ENCODE data around the gene STK39.
"Not testable (repeated sequence)": the region's sequence is repeated elsewhere in the genome, so short reads cannot be mapped to it uniquely, and the experiment has no call there.

The STK39 gene

DNA sequence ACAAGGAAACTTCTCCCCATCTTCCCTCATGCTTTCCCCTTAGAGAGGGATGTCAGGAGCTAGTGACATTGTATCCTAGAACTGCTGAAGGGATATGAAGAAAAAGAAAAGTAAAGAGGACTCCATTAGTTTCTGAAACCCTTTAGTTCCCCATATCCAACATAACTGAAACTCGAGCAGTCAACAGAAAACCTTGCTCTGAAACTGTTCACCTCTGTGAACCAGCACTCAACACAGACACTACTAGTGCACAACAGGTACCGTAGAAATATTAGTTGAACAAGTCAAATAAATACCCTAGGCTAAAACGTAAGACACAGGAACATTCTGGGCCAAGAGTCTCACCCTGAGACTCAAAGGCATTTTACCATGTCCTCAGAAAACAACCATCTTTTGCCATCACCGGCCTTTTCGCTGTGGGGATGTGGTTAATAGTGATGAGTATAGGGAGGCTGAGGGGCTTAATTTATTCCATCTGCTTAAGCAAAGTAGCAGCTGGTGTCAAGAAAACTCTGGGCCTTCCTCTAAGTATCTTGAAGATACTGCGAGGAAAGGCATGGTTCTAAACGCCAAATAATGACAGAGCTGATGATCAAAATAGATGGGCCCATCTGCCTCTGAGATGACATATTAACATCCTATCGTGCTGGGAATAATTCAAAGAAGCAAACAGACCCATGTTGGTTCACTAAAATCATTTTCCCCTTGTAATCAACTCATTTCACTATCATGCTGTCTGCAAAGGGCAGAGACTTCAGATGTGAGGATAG, 156.8 kb downstream of the STK39 start:
- DNase-seq (ENCODE audit: low read depth, low spot score), result no peak
- no peak overlapping the region for H3K9ac ChIP-seq (ENCODE audit: insufficient read length, low read depth)
- H3K4me1 ChIP-seq (ENCODE audit: insufficient read depth, insufficient read length), result no peaks in the 10 kb centered on the region
- H3K36me3 ChIP-seq (ENCODE audit: insufficient read depth, insufficient read length, low read length), result no peaks in the 10 kb centered on the region
- H3K9me3 ChIP-seq (ENCODE audit: insufficient read depth, low read length), result no peaks in the 10 kb centered on the region
- H3K4me3 ChIP-seq (ENCODE audit: insufficient read length, low read depth), result no peak overlapping the region
- no peak for TF ChIP-seq ZNF274 (IDR thresholded peaks at IDR 0.05; ENCODE audit: low read depth, low read length)
- TF ChIP-seq SUZ12 (IDR thresholded peaks at IDR 0.05; ENCODE audit: extremely low read depth, insufficient read depth, insufficient read length), result no peak
- no peak for TF ChIP-seq YY1 (IDR thresholded peaks at IDR 0.05; ENCODE audit: insufficient read depth, insufficient read length)
- no peaks in the 10 kb centered on the region for H3K27me3 ChIP-seq (ENCODE audit: insufficient read depth, insufficient read length)

DNA sequence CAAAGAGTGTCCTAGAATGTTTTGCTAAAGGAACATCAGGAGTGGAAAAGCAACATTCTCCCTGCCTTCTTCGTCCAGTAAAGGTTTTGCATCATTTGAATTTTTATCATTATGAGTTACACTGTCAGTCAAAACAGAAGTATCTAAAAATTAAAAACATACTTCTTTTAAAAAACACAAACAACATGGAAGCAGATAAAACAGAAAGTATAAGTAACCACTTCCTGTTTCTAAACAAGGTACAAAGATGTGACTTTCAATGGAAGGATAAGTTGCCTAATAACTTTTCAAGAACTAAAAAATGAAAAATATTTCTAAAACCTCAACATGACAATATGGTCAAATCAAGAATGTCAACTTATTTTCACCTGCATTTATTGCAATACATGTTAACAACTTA, 158.2 kb downstream of the STK39 start:
- Histone ChIP-seq H3K27me3 (ENCODE audit: insufficient read depth, insufficient read length) (no peaks in the 10 kb centered on the region), H3K9ac (ENCODE audit: insufficient read length, low read depth) (no peak overlapping the region), H3K4me1 (ENCODE audit: insufficient read depth, insufficient read length) (no peaks in the 10 kb centered on the region), H3K4me3 (ENCODE audit: insufficient read length, low read depth) (no peak overlapping the region), H3K36me3 (ENCODE audit: insufficient read depth, insufficient read length, low read length) (no peaks in the 10 kb centered on the region), H3K9me3 (ENCODE audit: insufficient read depth, low read length) (no peaks in the 10 kb centered on the region)
- TF ChIP-seq ZNF274 (IDR thresholded peaks at IDR 0.05; ENCODE audit: low read depth, low read length) (no peak), YY1 (IDR thresholded peaks at IDR 0.05; ENCODE audit: insufficient read depth, insufficient read length) (no peak), SUZ12 (IDR thresholded peaks at IDR 0.05; ENCODE audit: extremely low read depth, insufficient read depth, insufficient read length) (no peak)
- no peak for DNase-seq (ENCODE audit: low read depth, low spot score)

DNA sequence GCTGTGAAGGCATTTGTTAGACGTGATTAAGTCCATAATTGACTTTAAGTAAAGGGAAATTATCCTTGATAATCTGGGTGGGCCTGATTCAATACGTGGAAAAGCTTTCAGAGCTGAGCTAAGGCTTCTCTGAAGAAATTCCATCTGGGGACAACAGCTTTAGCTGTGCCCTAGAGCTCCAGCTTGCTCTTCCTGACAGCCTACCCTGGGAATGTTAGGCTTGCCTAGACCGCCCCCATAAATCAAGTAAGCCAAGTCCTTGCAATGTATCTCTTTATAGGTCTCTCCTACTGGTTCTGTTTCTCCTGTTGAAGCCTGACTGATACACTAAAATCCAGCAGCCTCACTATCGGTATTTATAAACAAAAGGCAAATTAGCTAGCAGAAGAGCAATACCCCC, 160.0 kb downstream of the STK39 start:
- Histone ChIP-seq H3K36me3 (ENCODE audit: insufficient read depth, insufficient read length, low read length) (no peaks in the 10 kb centered on the region), H3K4me1 (ENCODE audit: insufficient read depth, insufficient read length) (no peaks in the 10 kb centered on the region), H3K4me3 (ENCODE audit: insufficient read length, low read depth) (no peak overlapping the region), H3K9me3 (ENCODE audit: insufficient read depth, low read length) (no peaks in the 10 kb centered on the region), H3K9ac (ENCODE audit: insufficient read length, low read depth) (no peak overlapping the region), H3K27me3 (ENCODE audit: insufficient read depth, insufficient read length) (no peaks in the 10 kb centered on the region)
- TF ChIP-seq ZNF274 (IDR thresholded peaks at IDR 0.05; ENCODE audit: low read depth, low read length) (no peak), SUZ12 (IDR thresholded peaks at IDR 0.05; ENCODE audit: extremely low read depth, insufficient read depth, insufficient read length) (no peak), YY1 (IDR thresholded peaks at IDR 0.05; ENCODE audit: insufficient read depth, insufficient read length) (no peak)
- no peak for DNase-seq (ENCODE audit: low read depth, low spot score)

DNA sequence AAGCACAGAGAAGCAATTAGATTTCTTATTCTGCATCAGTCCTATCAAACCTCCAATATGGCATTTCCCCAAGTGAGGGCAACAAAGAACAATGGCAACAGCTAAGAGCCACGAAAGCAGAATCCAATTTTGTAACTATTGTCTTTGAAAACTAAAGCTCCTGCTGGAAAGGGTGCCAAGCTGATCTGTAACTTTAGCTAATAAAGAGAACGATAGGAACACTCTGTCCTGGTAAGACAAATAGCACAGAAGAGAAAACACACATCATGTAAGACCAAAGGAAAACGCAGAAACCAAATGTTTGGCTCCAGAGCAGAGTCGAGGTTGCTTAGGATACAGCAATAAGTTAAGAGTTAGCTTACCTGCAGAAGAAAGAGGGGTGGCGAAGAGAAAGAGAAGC, 160.5 kb downstream of the STK39 start:
- H3K4me1 ChIP-seq (ENCODE audit: insufficient read depth, insufficient read length), result no peaks in the 10 kb centered on the region
- no peaks in the 10 kb centered on the region for H3K36me3 ChIP-seq (ENCODE audit: insufficient read depth, insufficient read length, low read length)
- no peak for TF ChIP-seq SUZ12 (IDR thresholded peaks at IDR 0.05; ENCODE audit: extremely low read depth, insufficient read depth, insufficient read length)
- no peak for TF ChIP-seq YY1 (IDR thresholded peaks at IDR 0.05; ENCODE audit: insufficient read depth, insufficient read length)
- TF ChIP-seq ZNF274 (IDR thresholded peaks at IDR 0.05; ENCODE audit: low read depth, low read length), result no peak
- no peaks in the 10 kb centered on the region for H3K27me3 ChIP-seq (ENCODE audit: insufficient read depth, insufficient read length)
- H3K4me3 ChIP-seq (ENCODE audit: insufficient read length, low read depth), result no peak overlapping the region
- H3K9me3 ChIP-seq (ENCODE audit: insufficient read depth, low read length), result no peaks in the 10 kb centered on the region
- no peak overlapping the region for H3K9ac ChIP-seq (ENCODE audit: insufficient read length, low read depth)
- no peak for DNase-seq (ENCODE audit: low read depth, low spot score)

DNA sequence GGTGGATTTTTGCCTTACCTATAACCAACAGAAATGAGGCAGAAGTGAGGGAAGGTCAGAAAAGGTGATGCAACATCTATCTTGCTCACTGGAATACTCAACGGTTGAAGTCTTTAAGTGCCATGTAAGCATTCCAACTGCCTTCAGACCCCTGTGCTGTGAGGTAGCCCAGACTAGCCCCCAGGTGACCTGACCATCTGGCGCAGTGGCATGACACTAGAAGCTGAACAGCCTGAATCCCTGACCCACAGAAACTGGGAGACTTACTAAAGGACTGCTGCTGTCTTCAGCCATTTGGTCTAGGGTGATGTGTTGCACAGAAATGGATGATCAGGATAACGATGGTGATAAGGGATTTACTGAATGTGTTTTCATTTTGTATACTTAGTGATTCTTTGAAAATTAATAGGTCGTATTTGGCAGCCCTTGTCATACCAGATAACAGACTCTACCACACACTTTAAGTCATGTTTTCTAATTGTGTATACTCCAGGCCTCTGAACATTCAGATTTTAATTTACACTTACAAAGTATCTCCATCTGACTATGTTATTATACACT, 161.5 kb downstream of the STK39 start:
- TF ChIP-seq ZNF274 (IDR thresholded peaks at IDR 0.05; ENCODE audit: low read depth, low read length), result no peak
- TF ChIP-seq SUZ12 (IDR thresholded peaks at IDR 0.05; ENCODE audit: extremely low read depth, insufficient read depth, insufficient read length), result no peak
- TF ChIP-seq YY1 (IDR thresholded peaks at IDR 0.05; ENCODE audit: insufficient read depth, insufficient read length), result no peak
- H3K27me3 ChIP-seq (ENCODE audit: insufficient read depth, insufficient read length), result no peaks in the 10 kb centered on the region
- no peak overlapping the region for H3K9ac ChIP-seq (ENCODE audit: insufficient read length, low read depth)
- DNase-seq (ENCODE audit: low read depth, low spot score), result no peak
- H3K4me1 ChIP-seq (ENCODE audit: insufficient read depth, insufficient read length), result no peaks in the 10 kb centered on the region
- H3K36me3 ChIP-seq (ENCODE audit: insufficient read depth, insufficient read length, low read length), result no peaks in the 10 kb centered on the region
- no peak overlapping the region for H3K4me3 ChIP-seq (ENCODE audit: insufficient read length, low read depth)
- no peaks in the 10 kb centered on the region for H3K9me3 ChIP-seq (ENCODE audit: insufficient read depth, low read length)

DNA sequence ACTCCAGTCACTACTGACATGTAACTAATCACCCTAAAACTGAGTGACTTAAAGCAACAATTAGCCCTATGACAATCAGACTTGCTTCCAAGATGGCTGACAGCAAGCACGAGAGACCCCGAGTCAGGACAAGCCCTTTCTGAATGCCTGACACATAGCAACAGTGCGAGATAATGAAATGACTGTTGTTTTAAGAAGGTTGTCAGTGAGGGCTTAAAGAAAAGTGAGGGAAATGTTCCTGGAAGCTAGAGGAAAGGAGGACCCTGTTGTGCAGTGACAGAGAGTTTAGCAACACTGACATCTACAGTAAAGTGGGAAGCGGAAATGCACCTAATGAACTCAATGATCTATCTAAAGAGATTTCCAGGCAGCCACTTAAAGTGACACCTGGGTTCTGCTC, 163.1 kb downstream of the STK39 start:
- no peak overlapping the region for H3K9ac ChIP-seq (ENCODE audit: insufficient read length, low read depth)
- no peaks in the 10 kb centered on the region for H3K27me3 ChIP-seq (ENCODE audit: insufficient read depth, insufficient read length)
- no peaks in the 10 kb centered on the region for H3K9me3 ChIP-seq (ENCODE audit: insufficient read depth, low read length)
- DNase-seq (ENCODE audit: low read depth, low spot score), result peak; percentile 9
- TF ChIP-seq SUZ12 (IDR thresholded peaks at IDR 0.05; ENCODE audit: extremely low read depth, insufficient read depth, insufficient read length) (no peak), YY1 (IDR thresholded peaks at IDR 0.05; ENCODE audit: insufficient read depth, insufficient read length) (no peak), ZNF274 (IDR thresholded peaks at IDR 0.05; ENCODE audit: low read depth, low read length) (no peak)
- no peaks in the 10 kb centered on the region for H3K36me3 ChIP-seq (ENCODE audit: insufficient read depth, insufficient read length, low read length)
- no peaks in the 10 kb centered on the region for H3K4me1 ChIP-seq (ENCODE audit: insufficient read depth, insufficient read length)
- no peak overlapping the region for H3K4me3 ChIP-seq (ENCODE audit: insufficient read length, low read depth)

DNA sequence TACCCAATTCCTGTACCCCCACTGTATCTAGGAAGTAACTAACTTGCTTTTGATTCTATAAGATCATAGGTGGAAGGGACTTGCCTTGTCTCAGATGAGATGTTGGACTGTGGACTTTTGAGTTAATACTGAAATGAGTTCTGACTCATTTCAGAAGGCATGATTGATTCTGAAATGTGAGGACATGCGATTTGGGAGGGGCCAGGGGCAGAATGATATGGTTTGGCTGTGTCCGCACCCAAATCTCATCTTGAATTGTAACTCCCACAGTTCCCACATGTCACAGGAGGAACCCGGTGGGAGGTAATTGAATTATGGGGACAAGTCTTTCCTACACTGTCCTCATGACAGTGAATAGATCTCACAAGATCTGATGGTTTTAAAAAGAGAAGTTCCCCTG, 165.9 kb downstream of the STK39 start:
- H3K9me3 ChIP-seq (ENCODE audit: insufficient read depth, low read length); DNase-seq (ENCODE audit: low read depth, low spot score); H3K4me3 ChIP-seq (ENCODE audit: insufficient read length, low read depth); H3K4me1 ChIP-seq (ENCODE audit: insufficient read depth, insufficient read length); H3K36me3 ChIP-seq (ENCODE audit: insufficient read depth, insufficient read length, low read length); H3K9ac ChIP-seq (ENCODE audit: insufficient read length, low read depth); H3K27me3 ChIP-seq (ENCODE audit: insufficient read depth, insufficient read length): not testable (repeated sequence)
